Hepatocyte (in vitro differentiated cells): Measurements from ENCODE around the gene CXCL8.

Experiments used
- EZH2 ChIP-seq: fragments of 200-600 bp; sonication (generic); IDR thresholded peaks from 2 replicates; pipeline ENCODE4 v1.6.1; 2016; ENCODE audit warnings: antibody characterized with exemption, mild to moderate bottlenecking, borderline replicate concordance
- EZH2phosphoT487 ChIP-seq: fragments of 200-600 bp; sonication (generic); IDR thresholded peaks from one replicate; pipeline ENCODE4 v1.6.1; 2018; ENCODE audit warnings: antibody characterized with exemption, mild to moderate bottlenecking, low read depth, moderate library complexity; ENCODE audit not compliant: unreplicated experiment, severe bottlenecking
- TF ChIP-seq, protein P1 (sequence below): fragments of 200-600 bp; sonication (generic); IDR thresholded peaks from 2 replicates; pipeline ENCODE4 v1.5.1; 2016; ENCODE audit warnings: antibody characterized with exemption, mild to moderate bottlenecking; ENCODE audit not compliant: poor library complexity

DNA sequence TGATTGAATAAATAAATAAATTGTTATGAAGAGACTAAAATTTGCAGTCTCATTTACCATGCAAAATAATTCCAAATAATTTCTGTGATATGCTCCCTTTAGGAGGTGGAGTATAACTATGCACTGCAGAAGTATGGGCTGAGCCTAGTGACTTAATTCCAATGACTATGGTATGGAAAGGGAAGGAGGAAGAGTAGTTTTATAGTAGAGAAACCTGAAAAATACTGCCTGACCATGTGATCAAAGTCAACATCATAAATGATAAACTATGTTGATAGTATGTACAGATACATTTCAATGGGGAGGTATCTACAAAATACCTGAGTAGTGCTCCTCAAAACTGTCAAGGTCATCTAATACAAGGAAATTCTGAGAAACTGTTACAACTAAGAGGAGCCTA lies 14.6 kb downstream of the CXCL8 start:
- TF ChIP-seq EZH2 (no peak), EZH2phosphoT487 (no peak)
- TF ChIP-seq, protein P1, sequence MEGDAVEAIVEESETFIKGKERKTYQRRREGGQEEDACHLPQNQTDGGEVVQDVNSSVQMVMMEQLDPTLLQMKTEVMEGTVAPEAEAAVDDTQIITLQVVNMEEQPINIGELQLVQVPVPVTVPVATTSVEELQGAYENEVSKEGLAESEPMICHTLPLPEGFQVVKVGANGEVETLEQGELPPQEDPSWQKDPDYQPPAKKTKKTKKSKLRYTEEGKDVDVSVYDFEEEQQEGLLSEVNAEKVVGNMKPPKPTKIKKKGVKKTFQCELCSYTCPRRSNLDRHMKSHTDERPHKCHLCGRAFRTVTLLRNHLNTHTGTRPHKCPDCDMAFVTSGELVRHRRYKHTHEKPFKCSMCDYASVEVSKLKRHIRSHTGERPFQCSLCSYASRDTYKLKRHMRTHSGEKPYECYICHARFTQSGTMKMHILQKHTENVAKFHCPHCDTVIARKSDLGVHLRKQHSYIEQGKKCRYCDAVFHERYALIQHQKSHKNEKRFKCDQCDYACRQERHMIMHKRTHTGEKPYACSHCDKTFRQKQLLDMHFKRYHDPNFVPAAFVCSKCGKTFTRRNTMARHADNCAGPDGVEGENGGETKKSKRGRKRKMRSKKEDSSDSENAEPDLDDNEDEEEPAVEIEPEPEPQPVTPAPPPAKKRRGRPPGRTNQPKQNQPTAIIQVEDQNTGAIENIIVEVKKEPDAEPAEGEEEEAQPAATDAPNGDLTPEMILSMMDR = no peak
